ENCODE measurements around the gene MYO3B.

MYO3B gene

GRCh38 chr2:170477630-170478029, 299.7 kb downstream of the MYO3B start:
- no peak for DNase-seq (ENCODE audit: low read depth)
- TF ChIP-seq, protein P1, sequence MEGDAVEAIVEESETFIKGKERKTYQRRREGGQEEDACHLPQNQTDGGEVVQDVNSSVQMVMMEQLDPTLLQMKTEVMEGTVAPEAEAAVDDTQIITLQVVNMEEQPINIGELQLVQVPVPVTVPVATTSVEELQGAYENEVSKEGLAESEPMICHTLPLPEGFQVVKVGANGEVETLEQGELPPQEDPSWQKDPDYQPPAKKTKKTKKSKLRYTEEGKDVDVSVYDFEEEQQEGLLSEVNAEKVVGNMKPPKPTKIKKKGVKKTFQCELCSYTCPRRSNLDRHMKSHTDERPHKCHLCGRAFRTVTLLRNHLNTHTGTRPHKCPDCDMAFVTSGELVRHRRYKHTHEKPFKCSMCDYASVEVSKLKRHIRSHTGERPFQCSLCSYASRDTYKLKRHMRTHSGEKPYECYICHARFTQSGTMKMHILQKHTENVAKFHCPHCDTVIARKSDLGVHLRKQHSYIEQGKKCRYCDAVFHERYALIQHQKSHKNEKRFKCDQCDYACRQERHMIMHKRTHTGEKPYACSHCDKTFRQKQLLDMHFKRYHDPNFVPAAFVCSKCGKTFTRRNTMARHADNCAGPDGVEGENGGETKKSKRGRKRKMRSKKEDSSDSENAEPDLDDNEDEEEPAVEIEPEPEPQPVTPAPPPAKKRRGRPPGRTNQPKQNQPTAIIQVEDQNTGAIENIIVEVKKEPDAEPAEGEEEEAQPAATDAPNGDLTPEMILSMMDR (IDR thresholded peaks at IDR 0.05; ENCODE audit: insufficient read depth, low read depth, low read length, missing control alignments) = no peak
- no peak overlapping the region for H3K4me3 ChIP-seq (ENCODE audit: low read length)

- no peak overlapping the region for H3K4me3 ChIP-seq (ENCODE audit: low read length)
- no peak for DNase-seq (ENCODE audit: low read depth)
- TF ChIP-seq, protein P1 (IDR thresholded peaks at IDR 0.05; ENCODE audit: insufficient read depth, low read depth, low read length, missing control alignments) = no peak
Observed at GRCh38 chr2:170481201-170481600, 303.3 kb downstream of the MYO3B start.

DNA sequence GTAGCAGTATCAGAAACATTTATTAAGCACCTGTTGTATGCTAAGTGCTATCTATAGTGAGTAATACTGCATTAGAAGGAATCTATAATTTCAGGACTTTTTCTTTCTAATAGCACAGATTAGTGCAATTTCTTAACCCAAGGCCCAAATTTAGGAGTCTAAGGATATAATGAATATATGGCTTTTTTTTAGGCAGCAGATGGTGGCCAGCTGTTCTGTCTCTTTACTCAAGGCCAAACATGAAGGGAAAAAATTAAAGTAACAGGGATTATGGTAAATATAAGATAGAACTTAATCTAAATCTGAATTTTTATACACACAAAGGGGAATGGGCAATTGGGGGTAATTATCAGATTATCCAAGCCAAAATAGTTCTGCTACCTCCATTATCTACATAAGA, 306.6 kb downstream of the MYO3B start:
- TF ChIP-seq, protein P1 (IDR thresholded peaks at IDR 0.05; ENCODE audit: insufficient read depth, low read depth, low read length, missing control alignments) = no peak
- DNase-seq (ENCODE audit: low read depth) = no peak
- no peak overlapping the region for H3K4me3 ChIP-seq (ENCODE audit: low read length)

DNA sequence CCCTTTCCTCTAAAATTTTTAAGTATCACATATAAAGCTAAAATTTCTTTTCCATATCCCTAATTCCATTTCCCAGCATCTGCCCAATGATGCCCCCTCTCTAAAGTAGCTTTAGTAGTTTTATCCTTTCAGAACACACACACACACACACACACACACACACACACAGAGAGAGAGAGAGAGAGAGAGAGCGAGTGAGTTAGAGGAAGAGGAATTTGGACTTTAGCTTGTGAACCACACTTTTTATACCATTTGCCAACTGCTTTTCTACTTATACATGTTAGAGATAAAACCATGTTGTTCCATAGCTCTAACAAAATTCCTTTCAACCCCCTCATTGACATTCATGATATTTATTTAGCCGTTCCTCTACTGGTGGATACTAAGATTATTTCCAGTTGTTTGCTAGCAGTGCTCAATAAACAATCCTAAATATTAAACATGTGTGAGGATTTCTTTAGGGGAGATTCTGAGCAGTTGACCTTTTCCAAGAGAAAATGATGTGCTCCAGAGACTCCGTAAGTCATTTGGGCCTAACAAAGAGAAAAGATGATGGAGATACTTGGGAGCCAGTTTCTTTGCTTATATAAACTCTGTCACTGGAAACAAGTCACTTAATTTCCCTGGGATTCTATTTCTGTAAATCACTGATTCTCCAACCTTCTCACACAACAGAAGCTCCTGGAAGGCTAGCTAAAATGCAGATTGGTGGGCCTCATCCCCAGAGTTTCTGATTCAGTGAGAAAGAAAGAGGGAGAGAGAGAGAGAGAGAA, 307.5 kb downstream of the MYO3B start:
- no peak for DNase-seq (ENCODE audit: low read depth)
- TF ChIP-seq, protein P1 (IDR thresholded peaks at IDR 0.05; ENCODE audit: insufficient read depth, low read depth, low read length, missing control alignments) = no peak
- no peak overlapping the region for H3K4me3 ChIP-seq (ENCODE audit: low read length)

GRCh38 chr2:170486730-170487129, 308.8 kb downstream of the MYO3B start:
- DNase-seq (ENCODE audit: low read depth) = no peak
- TF ChIP-seq, protein P1 (IDR thresholded peaks at IDR 0.05; ENCODE audit: insufficient read depth, low read depth, low read length, missing control alignments) = no peak

GRCh38 chr2:170488807-170489206, 310.9 kb downstream of the MYO3B start:
- H3K4me3 ChIP-seq (ENCODE audit: low read length) = no peak overlapping the region
- DNase-seq (ENCODE audit: low read depth) = no peak
- TF ChIP-seq, protein P1 (IDR thresholded peaks at IDR 0.05; ENCODE audit: insufficient read depth, low read depth, low read length, missing control alignments) = no peak

More at GRCh38 chr2:170486730-170487129, 308.8 kb downstream of the MYO3B start:
- H3K4me3 ChIP-seq (ENCODE audit: low read length) = no peak overlapping the region

GRCh38 chr2:170492010-170492409, 314.1 kb downstream of the MYO3B start:
- peak; percentile 31 for DNase-seq (ENCODE audit: low read depth)
- no peak overlapping the region for H3K4me3 ChIP-seq (ENCODE audit: low read length)
- TF ChIP-seq, protein P1 (IDR thresholded peaks at IDR 0.05; ENCODE audit: insufficient read depth, low read depth, low read length, missing control alignments) = no peak

Measured in epithelial cell of esophagus (primary cell).